CD8-positive, alpha-beta memory T cell (primary cell): ENCODE data around the gene CD300LG. TPM values are rescaled to one million over a fixed set of nuclear protein-coding genes. Genes with fewer than 3 reads are reported as not detected.

ENCODE experiments used
- CTCF ChIA-PET: fragments of 350-600 bp; sonication (Branson Sonifier 250); formaldehyde crosslinking; loops from one replicate; lab custom pipeline; 2021; ENCODE audit warnings: antibody characterized with exemption; lab: Charles Lee
- POLR2A ChIA-PET: fragments of 350-600 bp; sonication (Branson Sonifier 250); formaldehyde crosslinking; loops from one replicate; lab custom pipeline; 2021; ENCODE audit warnings: antibody characterized with exemption; lab: Charles Lee
- DNase-seq, 5 donors: peaks; one replicate each; pipeline versions ENCODE4 v3.0.0 to v3.0.0-alpha.2; 2020 to 2022; ENCODE audit warnings: mixed read lengths in 1 of 5
- H3K27ac ChIP-seq: one replicate; pipeline ENCODE4 v1.7.0; 2013; ENCODE audit warnings: low read depth, mild to moderate bottlenecking, low read length, moderate library complexity
- H3K27me3 ChIP-seq: 2 replicates; pipeline ENCODE4 v1.7.0; 2013; ENCODE audit warnings: low read length, mild to moderate bottlenecking; ENCODE audit not compliant: insufficient read depth, poor library complexity, severe bottlenecking
- H3K36me3 ChIP-seq: 2 replicates; pipeline ENCODE4 v1.7.0; 2013; ENCODE audit warnings: mild to moderate bottlenecking, low read length, moderate library complexity; ENCODE audit not compliant: insufficient read depth
- H3K4me1 ChIP-seq: 2 replicates; pipeline ENCODE4 v1.7.0; 2013; ENCODE audit warnings: mild to moderate bottlenecking, low read length, moderate library complexity; ENCODE audit not compliant: insufficient read depth
- H3K4me3 ChIP-seq: 2 replicates; pipeline ENCODE4 v1.7.0; 2013; ENCODE audit warnings: mild to moderate bottlenecking, low read length
- H3K9me3 ChIP-seq: 2 replicates; pipeline ENCODE4 v1.7.0; 2013; ENCODE audit warnings: mild to moderate bottlenecking, low read length
- H3K27ac Mint-ChIP-seq, 8 donors: one replicate each; pipeline ENCODE4 v1.8.0; 2020 to 2021; ENCODE audit warnings: mixed read lengths in 8 of 8, mild to moderate bottlenecking in 6 of 8, inconsistent platforms in 3 of 8, moderate library complexity in 3 of 8
- H3K27me3 Mint-ChIP-seq, 2 donors: one replicate each; pipeline ENCODE4 v1.8.0; 2020 to 2021; ENCODE audit warnings: mixed read lengths in 2 of 2, mild to moderate bottlenecking in 1 of 2, moderate library complexity in 1 of 2
- H3K36me3 Mint-ChIP-seq, 3 donors: one replicate each; pipeline ENCODE4 v1.8.0; 2020 to 2021; ENCODE audit warnings: mixed read lengths in 3 of 3, inconsistent platforms in 1 of 3, mild to moderate bottlenecking in 1 of 3
- H3K4me1 Mint-ChIP-seq, 3 donors: one replicate each; pipeline ENCODE4 v1.8.0; 2020 to 2021; ENCODE audit warnings: mixed read lengths in 3 of 3, inconsistent platforms in 1 of 3, mild to moderate bottlenecking in 1 of 3
- H3K4me3 Mint-ChIP-seq, 7 donors: one replicate each; pipeline ENCODE4 v1.8.0; 2020 to 2021; ENCODE audit warnings: mixed read lengths in 7 of 7, mild to moderate bottlenecking in 6 of 7, moderate library complexity in 4 of 7, inconsistent platforms in 2 of 7
- H3K9me3 Mint-ChIP-seq, 5 donors: one replicate each; pipeline ENCODE4 v1.8.0; 2020 to 2022; ENCODE audit warnings: mixed read lengths in 5 of 5, mild to moderate bottlenecking in 3 of 5, moderate library complexity in 2 of 5, inconsistent platforms in 1 of 5
- polyA plus RNA-seq: library from polyadenylated mRNA; unstranded; fragments of 300-500 nt; fragmentation: Illumina TruSeq; gene quantifications from one replicate; pipeline ENCODE4 v1.2.3, GENCODE V29; 2021
- total RNA-seq, 2 experiments: library from RNA; stranded (reverse); gene quantifications; one replicate each; pipeline ENCODE4 v1.2.3, GENCODE V29; 2021

CD300LG gene
- total and polyA plus RNA-seq, 3 experiments from 2014 or later = not detected

DNA sequence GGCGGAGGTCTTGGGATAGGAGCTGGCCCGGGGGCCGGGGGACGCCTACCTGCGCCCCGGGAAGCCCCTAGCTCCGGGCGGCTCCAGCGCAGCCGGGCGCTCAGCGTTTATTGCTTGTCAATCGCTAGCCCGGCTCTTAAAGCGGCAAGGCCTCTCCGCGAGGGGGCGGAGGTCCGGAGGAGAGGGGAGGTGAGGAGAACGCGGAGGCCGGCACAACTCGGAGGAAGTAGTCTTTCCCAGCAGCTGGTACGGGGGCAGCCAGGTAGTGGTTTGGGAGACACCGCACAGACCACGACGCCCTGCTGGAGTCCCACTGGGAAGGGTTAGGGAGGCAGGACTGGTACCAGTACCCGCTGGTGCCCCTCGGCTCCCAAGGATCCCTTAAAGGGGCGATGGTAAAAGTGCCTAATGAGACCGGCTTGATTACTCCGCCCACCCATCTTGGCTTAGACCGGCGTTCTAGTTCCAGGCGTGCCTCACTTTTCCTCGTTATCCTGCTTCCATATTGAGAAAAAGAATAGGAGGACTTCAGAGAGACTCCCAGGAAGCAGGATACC, 60.5 kb downstream of the CD300LG start, which contains the start of gene MPP2:
Gene MPP2, minus strand, starts transcription at position 112 of the 557 bp plus-strand sequence. CDS start 3,076 bp downstream, outside the sequence.
- Mint-ChIP-seq H3K9me3 (no peaks in the 10 kb centered on the region), H3K27me3 (peaks cover 35 to 36% of the 10 kb centered on the region in 2 donors), H3K4me3 (peak within 1 kb of the TSS; percentile 82 to 93 (median 89)), H3K36me3 (no peaks in the 10 kb centered on the region), H3K27ac (peak within 1 kb of the TSS; percentile 8 to 97 (median 86)), H3K4me1 (peaks cover 16 to 27% (median 17%) of the 10 kb centered on the region in 3 donors)
- Histone ChIP-seq H3K4me3 (peak within 1 kb of the TSS; percentile 89), H3K4me1 (peaks cover 21% of the 10 kb centered on the region), H3K27me3 (peaks cover 14% of the 10 kb centered on the region), H3K36me3 (no peaks in the 10 kb centered on the region), H3K9me3 (no peaks in the 10 kb centered on the region), H3K27ac (peak within 1 kb of the TSS; percentile 16)
- ChIA-PET CTCF (interaction anchor here (1.3 to 3.0 kb wide), 5 partner anchors 11 to 134 kb away, joined by 3 to 11 read pairs (median 7); no protein-coding TSS in a partner anchor), POLR2A (no interaction called here)
- DNase-seq = peak; percentile 22 to 77 (median 46)

DNA sequence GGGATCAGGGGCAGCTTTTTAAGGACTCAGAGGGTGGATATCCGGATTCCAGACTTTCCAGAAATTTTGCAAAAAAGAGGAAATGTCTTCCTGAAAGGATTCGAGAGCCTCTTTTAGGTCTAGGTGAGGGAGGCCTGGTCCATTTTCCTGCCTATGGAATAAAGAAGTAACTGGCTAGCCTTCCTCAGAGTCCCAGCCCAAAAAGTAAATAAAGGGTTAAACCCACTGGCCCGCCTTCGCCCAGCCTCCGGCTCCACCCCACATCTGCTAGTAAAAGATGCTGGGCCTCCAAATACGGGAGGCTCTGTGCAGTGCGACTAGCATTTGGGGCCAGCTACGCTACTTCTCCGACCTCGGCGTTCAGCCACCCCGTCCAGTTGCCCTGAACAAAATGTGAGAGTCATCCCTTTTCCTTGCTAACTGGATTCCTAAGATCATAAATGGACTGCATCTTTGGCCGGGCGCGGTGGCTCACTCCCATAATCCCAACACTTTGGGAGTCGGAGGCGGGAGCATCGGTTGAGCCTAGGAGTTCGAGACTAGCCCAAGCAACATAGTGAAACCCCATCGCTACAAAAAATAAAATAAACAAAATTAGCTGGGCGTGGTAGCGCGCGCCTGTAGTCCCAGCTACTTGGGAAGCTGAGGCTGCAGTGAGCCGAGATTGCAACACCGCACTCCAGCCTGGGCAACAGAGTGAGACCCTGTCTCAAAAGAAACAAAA, 61.2 kb downstream of the CD300LG start:
- H3K27me3 ChIP-seq = peaks cover 14% of the 10 kb centered on the region

DNA sequence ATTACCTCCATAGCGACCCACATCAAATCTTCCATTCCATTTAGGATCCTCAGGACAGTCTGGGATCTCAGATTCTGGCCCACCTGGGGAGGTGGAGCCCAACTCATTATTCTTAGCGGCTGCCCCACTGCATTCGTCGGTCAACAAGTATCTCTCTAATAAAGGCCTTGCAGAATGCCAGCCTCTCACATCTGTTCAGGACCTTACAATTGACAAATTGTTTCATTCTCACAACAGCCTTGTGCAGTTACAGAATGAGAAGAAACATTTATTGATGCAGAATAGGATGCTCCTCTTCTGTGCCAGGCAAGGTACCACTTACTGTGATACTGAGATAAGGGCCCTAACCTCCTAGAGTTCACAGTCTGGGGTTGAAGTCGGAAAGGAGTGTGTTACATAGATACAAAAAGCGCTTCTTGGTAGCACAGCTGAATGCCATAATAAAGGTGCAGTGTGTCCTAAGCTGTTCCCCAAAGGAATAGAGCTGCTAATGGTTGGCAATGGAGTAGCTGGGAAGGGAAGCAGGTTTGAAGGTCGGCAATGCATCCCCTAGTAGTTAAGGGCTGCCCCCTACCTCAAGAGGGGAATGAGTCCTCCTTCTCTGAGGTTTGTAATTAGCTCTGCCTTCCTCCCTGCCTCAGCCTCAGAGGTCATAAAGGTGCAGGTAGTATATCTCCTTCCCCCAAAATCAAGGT, 62.7 kb downstream of the CD300LG start:
- H3K9me3 ChIP-seq = no peaks in the 10 kb centered on the region
- H3K27me3 ChIP-seq = peaks cover 14% of the 10 kb centered on the region
- H3K4me1 Mint-ChIP-seq = peaks cover 16 to 27% (median 17%) of the 10 kb centered on the region in 3 donors
- H3K4me3 Mint-ChIP-seq = peak overlapping the region in 3 of 7 donors; percentile 25 to 41 (median 28)
- H3K36me3 ChIP-seq = no peaks in the 10 kb centered on the region
- peak overlapping the region in 4 of 8 donors; percentile 29 to 57 (median 42) for H3K27ac Mint-ChIP-seq
- H3K27ac ChIP-seq = no peak overlapping the region
- peaks cover 19 to 22% of the 10 kb centered on the region in 2 donors for H3K27me3 Mint-ChIP-seq
- no peak overlapping the region for H3K4me3 ChIP-seq
- CTCF ChIA-PET = interaction anchor here (1.0 to 2.8 kb wide), 12 partner anchors 8 to 142 kb away, joined by 3 to 26 read pairs (median 6); no protein-coding TSS in a partner anchor
- DNase-seq = no peak
- no peaks in the 10 kb centered on the region for H3K9me3 Mint-ChIP-seq
- peaks cover 21% of the 10 kb centered on the region for H3K4me1 ChIP-seq
- H3K36me3 Mint-ChIP-seq = no peaks in the 10 kb centered on the region
- POLR2A ChIA-PET = no interaction called here

More for the DNA sequence above, 61.2 kb downstream of the CD300LG start:
- H3K4me1 ChIP-seq = peaks cover 21% of the 10 kb centered on the region
- ChIA-PET POLR2A (no interaction called here), CTCF (interaction anchor here (1.2 to 3.0 kb wide), 8 partner anchors 10 to 144 kb away, joined by 3 to 26 read pairs (median 7); no protein-coding TSS in a partner anchor)
- peak in 4 of 5 donors; percentile 25 to 68 (median 46) for DNase-seq
- peak overlapping the region; percentile 89 for H3K4me3 ChIP-seq
- no peak overlapping the region for H3K27ac ChIP-seq
- H3K27ac Mint-ChIP-seq = peak overlapping the region in 4 of 8 donors; percentile 31 to 87 (median 58)
- H3K9me3 Mint-ChIP-seq = no peaks in the 10 kb centered on the region
- H3K9me3 ChIP-seq = no peaks in the 10 kb centered on the region
- peak overlapping the region; percentile 82 to 93 (median 89) for H3K4me3 Mint-ChIP-seq
- H3K36me3 ChIP-seq = no peaks in the 10 kb centered on the region
- H3K4me1 Mint-ChIP-seq = peaks cover 16 to 27% (median 17%) of the 10 kb centered on the region in 3 donors
- peaks cover 34 to 35% of the 10 kb centered on the region in 2 donors for H3K27me3 Mint-ChIP-seq
- H3K36me3 Mint-ChIP-seq = no peaks in the 10 kb centered on the region

DNA sequence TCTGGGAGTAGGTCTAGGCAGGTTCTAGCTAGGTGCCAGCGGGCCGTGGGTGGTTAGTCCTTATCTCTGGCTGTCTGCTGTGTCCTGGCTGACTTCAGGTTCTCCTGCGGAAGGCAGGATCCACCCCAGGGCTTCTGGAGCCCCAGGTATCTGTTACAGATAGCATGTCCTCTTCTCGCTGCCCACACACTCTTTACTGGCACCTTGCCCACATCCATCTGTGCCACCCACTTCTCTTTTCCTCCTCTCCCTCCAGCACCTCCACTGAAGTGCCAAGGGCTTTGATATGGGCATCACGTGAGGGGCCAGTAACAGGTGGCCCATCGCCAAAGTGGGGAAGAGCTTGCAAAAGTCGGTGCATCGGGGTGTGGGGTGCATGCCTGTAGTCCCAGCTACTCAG, 64.9 kb downstream of the CD300LG start:
- no peak overlapping the region for H3K27ac ChIP-seq
- no peaks in the 10 kb centered on the region for H3K27me3 ChIP-seq
- no peak overlapping the region for H3K4me3 Mint-ChIP-seq
- peaks cover 20% of the 10 kb centered on the region for H3K4me1 ChIP-seq
- ChIA-PET CTCF (interaction anchor here (1.0 to 1.3 kb wide), 3 partner anchors 8 to 35 kb away, joined by 3 to 4 read pairs (median 3); no protein-coding TSS in a partner anchor), POLR2A (no interaction called here)
- H3K36me3 ChIP-seq = no peaks in the 10 kb centered on the region
- H3K9me3 Mint-ChIP-seq = no peaks in the 10 kb centered on the region
- H3K36me3 Mint-ChIP-seq = no peaks in the 10 kb centered on the region
- no peak overlapping the region for H3K4me3 ChIP-seq
- H3K4me1 Mint-ChIP-seq = peaks cover 15 to 18% (median 16%) of the 10 kb centered on the region in 3 donors
- no peaks in the 10 kb centered on the region for H3K9me3 ChIP-seq
- no peak for DNase-seq
- peaks cover 5 to 10% of the 10 kb centered on the region in 2 donors for H3K27me3 Mint-ChIP-seq
- no peak overlapping the region for H3K27ac Mint-ChIP-seq

DNA sequence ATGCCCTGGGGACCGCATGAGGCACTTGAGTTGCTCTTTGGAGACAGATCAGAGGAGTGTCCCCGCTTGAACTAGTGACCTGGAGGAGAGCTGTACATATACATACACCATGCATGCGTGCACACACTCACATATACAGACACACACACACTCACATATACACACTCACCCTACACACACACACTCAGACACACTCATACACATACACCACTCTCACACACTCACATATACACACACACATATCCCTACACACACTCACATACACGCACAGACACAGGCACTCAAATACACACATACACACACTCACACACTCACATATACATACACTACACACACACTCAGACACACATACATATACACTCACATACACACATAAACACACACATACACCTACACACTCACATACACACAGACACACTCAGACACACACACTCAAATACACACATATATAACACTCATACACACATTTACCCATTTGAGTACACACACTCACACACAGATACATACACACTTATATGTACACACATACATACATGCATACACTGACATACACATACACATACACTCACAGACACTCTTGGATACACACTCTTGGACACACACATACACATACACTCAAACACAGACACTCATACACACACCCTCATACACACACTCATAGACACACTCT, 65.8 kb downstream of the CD300LG start:
- Histone ChIP-seq H3K9me3 (no peaks in the 10 kb centered on the region), H3K4me3 (no peak overlapping the region), H3K36me3 (no peaks in the 10 kb centered on the region), H3K4me1 (peaks cover 20% of the 10 kb centered on the region), H3K27ac (no peak overlapping the region), H3K27me3 (no peaks in the 10 kb centered on the region)
- H3K9me3 Mint-ChIP-seq = no peaks in the 10 kb centered on the region
- POLR2A ChIA-PET = no interaction called here
- H3K27me3 Mint-ChIP-seq = peaks cover 5 to 9% of the 10 kb centered on the region in 2 donors
- DNase-seq = no peak
- H3K4me3 Mint-ChIP-seq = no peak overlapping the region
- CTCF ChIA-PET = interaction anchor here (1.0 to 1.3 kb wide), 3 partner anchors 9 to 34 kb away, joined by 3 to 4 read pairs (median 3); no protein-coding TSS in a partner anchor
- peaks cover 18 to 21% (median 20%) of the 10 kb centered on the region in 3 donors for H3K4me1 Mint-ChIP-seq
- H3K27ac Mint-ChIP-seq = no peak overlapping the region
- H3K36me3 Mint-ChIP-seq = no peaks in the 10 kb centered on the region

Other genes starting within 250 kb of the CD300LG start
- 1 to 10 TPM in 1 of 2 experiments, under 1 TPM in 1; 0.86 to 1.2 TPM for gene MEOX1, start 185.3 kb upstream of the CD300LG start, total RNA-seq
- 5.4 TPM for gene MEOX1, start 185.3 kb upstream of the CD300LG start, polyA plus RNA-seq
- gene SOST, start 88.4 kb upstream of the CD300LG start, total RNA-seq = not detected
- not detected for gene SOST, start 88.4 kb upstream of the CD300LG start, polyA plus RNA-seq
- 10 to 100 TPM; 14.0 to 14.4 TPM for gene DUSP3, start 68.2 kb upstream of the CD300LG start, total RNA-seq
- gene DUSP3, start 68.2 kb upstream of the CD300LG start, polyA plus RNA-seq = 7.7 TPM
- gene CFAP97D1, start 66.7 kb upstream of the CD300LG start, total RNA-seq = not detected
- gene CFAP97D1, start 66.7 kb upstream of the CD300LG start, polyA plus RNA-seq = not detected
- gene MPP3, start 14.0 kb upstream of the CD300LG start, total RNA-seq = under 1 TPM in 1 of 2 experiments, not detected in 1; 0.15 TPM
- not detected for gene MPP3, start 14.0 kb upstream of the CD300LG start, polyA plus RNA-seq
- 1 to 10 TPM in 1 of 2 experiments, under 1 TPM in 1; 0.90 to 1.1 TPM for gene MPP2, start 60.4 kb downstream of the CD300LG start, total RNA-seq
- 1.2 TPM for gene MPP2, start 60.4 kb downstream of the CD300LG start, polyA plus RNA-seq
- not detected for gene PPY, start 95.3 kb downstream of the CD300LG start, total RNA-seq
- gene PPY, start 95.3 kb downstream of the CD300LG start, polyA plus RNA-seq = not detected
- gene PYY, start 106.8 kb downstream of the CD300LG start, total RNA-seq = not detected
- not detected for gene PYY, start 106.8 kb downstream of the CD300LG start, polyA plus RNA-seq
- gene NAGS, start 157.4 kb downstream of the CD300LG start, total RNA-seq = under 1 TPM; 0.60 to 0.74 TPM
- 1.0 TPM for gene NAGS, start 157.4 kb downstream of the CD300LG start, polyA plus RNA-seq
- gene TMEM101, start 167.8 kb downstream of the CD300LG start, total RNA-seq = 10 to 100 TPM; 32.5 to 36.0 TPM
- 28.8 TPM for gene TMEM101, start 167.8 kb downstream of the CD300LG start, polyA plus RNA-seq
- gene LSM12, start 219.5 kb downstream of the CD300LG start, total RNA-seq = 10 to 100 TPM; 79.9 to 81.9 TPM
- 80.7 TPM for gene LSM12, start 219.5 kb downstream of the CD300LG start, polyA plus RNA-seq
- 10 to 100 TPM; 37.1 to 38.3 TPM for gene G6PC3, start 223.6 kb downstream of the CD300LG start, total RNA-seq
- gene G6PC3, start 223.6 kb downstream of the CD300LG start, polyA plus RNA-seq = 27.0 TPM